Tibial artery (tissue), 4 donors: Measurements from ENCODE around the gene DAB2.
"Not testable (repeated sequence)": the region's sequence is repeated elsewhere in the genome, so short reads cannot be mapped to it uniquely, and the experiment has no call there.

Experiments
- DNase-seq, 2 donors: peaks; one replicate each; pipeline ENCODE4 v3.0.0-alpha.2; 2019
- H3K27ac ChIP-seq, 2 donors: fragments of 200-600 bp; sonication (generic) in 1 of 2; 1 replicate in 1 of 2; 2 replicates in 1 of 2; pipeline ENCODE4 v1.5.1; 2018 to 2019; ENCODE audit warnings: mild to moderate bottlenecking in 1 of 2
- H3K27me3 ChIP-seq, 2 donors: fragments of 200-600 bp; sonication (generic) in 1 of 2; one replicate each; pipeline versions ENCODE4 v1.5.1 to v1.6.0; 2016 to 2019
- H3K36me3 ChIP-seq, 3 donors: fragments of 200-600 bp; sonication (generic) in 2 of 3; one replicate each; pipeline ENCODE4 v1.5.1; 2016 to 2019; ENCODE audit warnings: mild to moderate bottlenecking in 2 of 3
- H3K4me1 ChIP-seq, 4 donors: fragments of 200-600 bp; sonication (generic) in 2 of 4; 1 replicate in 3 of 4; 2 replicates in 1 of 4; pipeline ENCODE4 v1.5.1; 2016 to 2019
- H3K4me3 ChIP-seq, 2 donors: fragments of 200-600 bp; sonication (generic) in 1 of 2; 1 replicate in 1 of 2; 2 replicates in 1 of 2; pipeline ENCODE4 v1.5.1; 2018 to 2019; ENCODE audit warnings: mild to moderate bottlenecking in 2 of 2
- H3K9me3 ChIP-seq, 3 donors: fragments of 200-600 bp; sonication (generic) in 1 of 3; one replicate each; pipeline ENCODE4 v1.5.1; 2016 to 2019
- intact Hi-C: fragments of 100-400 bp; cut with DNase I; formaldehyde crosslinking; loops from one replicate; pipeline ENCODE4 v1.15.0; 2023; ENCODE audit warnings: low total_unique reads
- TF ChIP-seq, protein P1 (sequence below), 2 experiments: fragments of 200-600 bp in 1 of 2; fragments of 450-650 bp in 1 of 2; IDR thresholded peaks; one replicate each; pipeline ENCODE4 v1.5.1; 2017 to 2019; ENCODE audit warnings: antibody characterized with exemption in 2 of 2, mild to moderate bottlenecking in 1 of 2, moderate library complexity in 1 of 2

The DAB2 gene

GRCh38 chr5:39405083-39405843 is 19.5 kb downstream of the DAB2 start:
- no peaks in the 10 kb centered on the region for H3K27me3 ChIP-seq
- H3K4me3 ChIP-seq = no peak overlapping the region
- intact Hi-C loops = no loop called here
- H3K27ac ChIP-seq = no peak overlapping the region
- no peak for DNase-seq
- H3K36me3 ChIP-seq = no peaks in the 10 kb centered on the region
- peaks cover under 1 to 55% (median 18%) of the 10 kb centered on the region in 4 donors for H3K4me1 ChIP-seq
- H3K9me3 ChIP-seq = no peaks in the 10 kb centered on the region
- TF ChIP-seq, protein P1, sequence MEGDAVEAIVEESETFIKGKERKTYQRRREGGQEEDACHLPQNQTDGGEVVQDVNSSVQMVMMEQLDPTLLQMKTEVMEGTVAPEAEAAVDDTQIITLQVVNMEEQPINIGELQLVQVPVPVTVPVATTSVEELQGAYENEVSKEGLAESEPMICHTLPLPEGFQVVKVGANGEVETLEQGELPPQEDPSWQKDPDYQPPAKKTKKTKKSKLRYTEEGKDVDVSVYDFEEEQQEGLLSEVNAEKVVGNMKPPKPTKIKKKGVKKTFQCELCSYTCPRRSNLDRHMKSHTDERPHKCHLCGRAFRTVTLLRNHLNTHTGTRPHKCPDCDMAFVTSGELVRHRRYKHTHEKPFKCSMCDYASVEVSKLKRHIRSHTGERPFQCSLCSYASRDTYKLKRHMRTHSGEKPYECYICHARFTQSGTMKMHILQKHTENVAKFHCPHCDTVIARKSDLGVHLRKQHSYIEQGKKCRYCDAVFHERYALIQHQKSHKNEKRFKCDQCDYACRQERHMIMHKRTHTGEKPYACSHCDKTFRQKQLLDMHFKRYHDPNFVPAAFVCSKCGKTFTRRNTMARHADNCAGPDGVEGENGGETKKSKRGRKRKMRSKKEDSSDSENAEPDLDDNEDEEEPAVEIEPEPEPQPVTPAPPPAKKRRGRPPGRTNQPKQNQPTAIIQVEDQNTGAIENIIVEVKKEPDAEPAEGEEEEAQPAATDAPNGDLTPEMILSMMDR (IDR thresholded peaks at IDR 0.05) = no peak

- DNase-seq, H3K4me3 ChIP-seq, H3K27me3 ChIP-seq, H3K9me3 ChIP-seq, H3K27ac ChIP-seq, H3K36me3 ChIP-seq, intact Hi-C loops: not testable (repeated sequence)
- H3K4me1 ChIP-seq = peaks cover 11 to 53% (median 21%) of the 10 kb centered on the region in 4 donors
Observed at GRCh38 chr5:39403761-39404160, 21.0 kb downstream of the DAB2 start.

- Histone ChIP-seq H3K4me1 (peaks cover 11 to 53% (median 23%) of the 10 kb centered on the region in 4 donors), H3K27ac (peak overlapping the region; percentile 38 to 42)
- H3K27me3 ChIP-seq, H3K9me3 ChIP-seq, intact Hi-C loops, H3K36me3 ChIP-seq, H3K4me3 ChIP-seq, DNase-seq: not testable (repeated sequence)
Observed at GRCh38 chr5:39402140-39402539, 22.6 kb downstream of the DAB2 start.

DNA sequence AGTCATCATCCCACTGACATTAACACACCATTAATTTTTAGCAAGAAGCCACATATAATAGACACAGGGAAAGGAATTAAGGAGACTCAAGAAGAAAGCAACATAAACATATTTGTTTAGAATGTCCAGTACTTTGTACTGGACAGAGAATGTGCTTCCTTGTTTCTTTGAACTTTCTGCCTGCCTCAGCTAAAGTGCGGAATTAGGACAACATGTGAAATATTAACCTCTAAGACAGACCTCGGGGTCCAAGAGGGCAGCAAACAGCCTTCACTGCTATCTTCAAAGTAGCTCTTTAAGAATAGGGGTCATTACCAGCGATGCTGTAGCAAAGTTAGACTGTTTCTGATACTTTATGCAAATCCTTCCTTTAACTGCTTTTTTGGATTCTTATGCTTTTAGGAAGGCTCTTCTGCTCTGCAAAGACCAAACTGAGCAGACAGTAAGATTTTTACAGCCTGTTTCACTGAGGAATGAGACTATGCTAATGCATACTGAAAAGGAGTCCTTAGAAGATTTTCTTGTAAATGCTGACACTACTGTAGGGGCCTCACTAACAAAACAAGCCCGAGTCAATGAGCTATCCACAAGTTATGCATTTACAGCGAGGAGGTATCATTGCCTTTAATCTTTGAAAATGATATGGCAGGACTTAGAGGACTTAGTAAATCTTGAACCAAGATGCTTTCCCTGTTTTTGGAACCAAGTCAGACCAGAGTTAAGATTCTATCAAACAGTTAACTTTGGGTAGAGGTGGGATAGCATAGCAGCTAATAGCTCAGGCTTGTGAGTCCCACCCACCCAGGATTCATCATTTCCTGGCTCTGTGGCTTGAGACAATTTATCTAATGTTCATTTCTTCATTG is 23.8 kb downstream of the DAB2 start:
- Histone ChIP-seq H3K27me3 (no peaks in the 10 kb centered on the region), H3K27ac (peak overlapping the region; percentile 77 to 85), H3K4me1 (peaks cover 11 to 63% (median 23%) of the 10 kb centered on the region in 4 donors)

GRCh38 chr5:39399135-39400036 is 25.4 kb downstream of the DAB2 start:
- peaks cover 0 to 9% (median 0%) of the 10 kb centered on the region in 3 donors for H3K36me3 ChIP-seq
- TF ChIP-seq, protein P1 (IDR thresholded peaks at IDR 0.05) = no peak
- no peak overlapping the region for H3K4me3 ChIP-seq
- H3K4me1 ChIP-seq = peaks cover 11 to 69% (median 23%) of the 10 kb centered on the region in 4 donors
- H3K27ac ChIP-seq = peak overlapping the region; percentile 77 to 85
- DNase-seq = no peak
- no peaks in the 10 kb centered on the region for H3K9me3 ChIP-seq
- intact Hi-C loops = no loop called here
- H3K27me3 ChIP-seq = no peaks in the 10 kb centered on the region

More for the DNA sequence above, 23.8 kb downstream of the DAB2 start:
- Histone ChIP-seq H3K36me3 (peaks cover 0 to 9% (median 0%) of the 10 kb centered on the region in 3 donors), H3K9me3 (no peaks in the 10 kb centered on the region), H3K4me3 (no peak overlapping the region)
- no peak for DNase-seq
- TF ChIP-seq, protein P1 (IDR thresholded peaks at IDR 0.05) = no peak
- intact Hi-C loops = no loop called here

DNA sequence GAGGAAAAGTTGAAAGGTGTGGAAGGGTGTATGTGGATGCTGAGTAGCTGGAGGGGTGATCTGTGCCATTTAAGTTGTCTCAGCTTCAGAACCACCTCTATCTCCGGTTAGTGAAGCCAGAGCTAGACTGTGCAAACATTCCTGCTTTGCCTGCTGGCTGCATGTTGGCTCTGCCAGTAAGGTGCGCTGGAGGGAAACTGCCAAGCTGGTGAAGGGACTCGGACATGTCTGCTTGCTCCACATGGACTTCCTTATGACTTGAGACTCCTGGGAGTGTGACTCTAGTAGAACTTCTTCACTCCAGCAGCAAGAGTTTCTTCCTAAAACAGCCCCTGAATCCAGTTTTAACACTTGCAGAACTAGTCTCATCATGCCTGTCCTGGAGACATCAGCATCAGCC is 27.9 kb downstream of the DAB2 start:
- TF ChIP-seq, protein P1 (IDR thresholded peaks at IDR 0.05) = no peak
- peaks cover 9 to 19% (median 12%) of the 10 kb centered on the region in 3 donors for H3K36me3 ChIP-seq
- no peak overlapping the region for H3K4me3 ChIP-seq
- no peaks in the 10 kb centered on the region for H3K27me3 ChIP-seq
- H3K4me1 ChIP-seq = peaks cover 11 to 58% (median 23%) of the 10 kb centered on the region in 4 donors
- DNase-seq = no peak
- peak overlapping the region; percentile 77 to 85 for H3K27ac ChIP-seq
- intact Hi-C loops = no loop called here
- no peaks in the 10 kb centered on the region for H3K9me3 ChIP-seq
